H9 (cell line): Measurements from ENCODE around the gene B3GALNT2. TPM values are rescaled to one million over a fixed set of nuclear protein-coding genes. Genes with fewer than 3 reads are reported as not detected.

Source experiments
- DNase-seq: peaks from one replicate; pipeline ENCODE4 v3.0.0-alpha.2; 2017
- H2AFZ ChIP-seq: one replicate; pipeline ENCODE4 v1.6.1; 2013; ENCODE audit warnings: mild to moderate bottlenecking, low read length, control low read depth, moderate library complexity
- H2AK5ac ChIP-seq: 2 replicates; pipeline ENCODE4 v1.6.1; 2013; ENCODE audit warnings: low read length, control low read depth, mixed read lengths; ENCODE audit not compliant: insufficient read length
- H2BK120ac ChIP-seq: one replicate; pipeline ENCODE4 v1.6.1; 2013; ENCODE audit warnings: low read depth, mild to moderate bottlenecking, low read length, control low read depth, inconsistent platforms; ENCODE audit not compliant: poor library complexity, severe bottlenecking
- H2BK12ac ChIP-seq: 2 replicates; pipeline ENCODE4 v1.6.1; 2013; ENCODE audit warnings: low read length, control low read depth, mixed read lengths, low read depth; ENCODE audit not compliant: insufficient read length
- H2BK15ac ChIP-seq: 2 replicates; pipeline ENCODE4 v1.6.1; 2013; ENCODE audit warnings: low read depth, low read length, control low read depth
- H2BK20ac ChIP-seq: one replicate; pipeline ENCODE4 v1.6.1; 2013; ENCODE audit warnings: low read depth, mild to moderate bottlenecking, low read length, control low read depth, inconsistent platforms; ENCODE audit not compliant: poor library complexity, severe bottlenecking
- H2BK5ac ChIP-seq: 2 replicates; pipeline ENCODE4 v1.6.1; 2013; ENCODE audit warnings: low read length, control low read depth, mixed read lengths; ENCODE audit not compliant: insufficient read length
- H3K14ac ChIP-seq: 2 replicates; pipeline ENCODE4 v1.6.1; 2013; ENCODE audit warnings: low read length, control low read depth; ENCODE audit not compliant: insufficient read depth
- H3K18ac ChIP-seq: 2 replicates; pipeline ENCODE4 v1.6.1; 2013; ENCODE audit warnings: low read depth, mild to moderate bottlenecking, mixed read lengths, low read length, control low read depth; ENCODE audit not compliant: insufficient read length
- H3K23ac ChIP-seq: 2 replicates; pipeline ENCODE4 v1.6.1; 2013; ENCODE audit warnings: low read length, control low read depth, mixed read lengths, low read depth; ENCODE audit not compliant: insufficient read length
- H3K23me2 ChIP-seq: 2 replicates; pipeline ENCODE4 v1.6.1; 2013; ENCODE audit warnings: low read depth, mild to moderate bottlenecking, mixed read lengths, low read length, control low read depth; ENCODE audit not compliant: insufficient read length, poor library complexity, severe bottlenecking
- H3K27ac ChIP-seq: 2 replicates; pipeline ENCODE4 v1.5.1; 2013; ENCODE audit warnings: low read length, control low read depth, mixed read lengths, low read depth; ENCODE audit not compliant: insufficient read length
- H3K27me3 ChIP-seq: 2 replicates; pipeline ENCODE4 v1.6.1; 2013; ENCODE audit warnings: low read length, control low read depth, inconsistent platforms; ENCODE audit not compliant: insufficient read depth
- H3K4ac ChIP-seq: 2 replicates; pipeline ENCODE4 v1.6.1; 2013; ENCODE audit warnings: low read depth, mild to moderate bottlenecking, control low read depth, inconsistent platforms, low read length, moderate library complexity
- H3K4me1 ChIP-seq: 2 replicates; pipeline ENCODE4 v1.6.1; 2013; ENCODE audit warnings: low read length, control low read depth, inconsistent platforms; ENCODE audit not compliant: insufficient read depth
- H3K4me2 ChIP-seq: 2 replicates; pipeline ENCODE4 v1.6.1; 2013; ENCODE audit warnings: low read length, control low read depth, mixed read lengths; ENCODE audit not compliant: insufficient read length, insufficient read depth
- H3K56ac ChIP-seq: 2 replicates; pipeline ENCODE4 v1.6.1; 2013; ENCODE audit warnings: low read depth, mild to moderate bottlenecking, mixed read lengths, low read length, control low read depth; ENCODE audit not compliant: insufficient read length
- H3K79me1 ChIP-seq: 2 replicates; pipeline ENCODE4 v1.6.1; 2013; ENCODE audit warnings: low read depth, mild to moderate bottlenecking, moderate library complexity, low read length, control low read depth, inconsistent platforms; ENCODE audit not compliant: insufficient read depth, poor library complexity, severe bottlenecking
- H3K79me2 ChIP-seq: 2 replicates; pipeline ENCODE4 v1.6.1; 2013; ENCODE audit warnings: low read length, control low read depth, inconsistent platforms; ENCODE audit not compliant: insufficient read depth
- H3K9ac ChIP-seq: 2 replicates; pipeline ENCODE4 v1.6.1; 2013; ENCODE audit warnings: low read length, control low read depth, mixed read lengths; ENCODE audit not compliant: insufficient read length; ENCODE audit errors: extremely low read depth
- H3K9me3 ChIP-seq: one replicate; pipeline ENCODE4 v1.6.1; 2013; ENCODE audit warnings: low read depth, low read length, inconsistent platforms; ENCODE audit not compliant: control insufficient read depth
- H3T11ph ChIP-seq: one replicate; pipeline ENCODE4 v1.6.1; 2013; ENCODE audit warnings: mild to moderate bottlenecking, low read length, control low read depth, inconsistent platforms
- H4K20me1 ChIP-seq: one replicate; pipeline ENCODE4 v1.6.1; 2013; ENCODE audit not compliant: control insufficient read depth, insufficient read length, insufficient read depth
- H4K5ac ChIP-seq: 2 replicates; pipeline ENCODE4 v1.6.1; 2013; ENCODE audit warnings: low read depth, mild to moderate bottlenecking, mixed read lengths, low read length, control low read depth; ENCODE audit not compliant: insufficient read length
- H4K8ac ChIP-seq: replicated peaks from 2 replicates; pipeline ENCODE4 v1.6.1; 2013; ENCODE audit warnings: low read length, control low read depth, mixed read lengths, low read depth; ENCODE audit not compliant: insufficient read length
- H4K91ac ChIP-seq: 2 replicates; pipeline ENCODE4 v1.6.1; 2013; ENCODE audit warnings: low read depth, mild to moderate bottlenecking, moderate library complexity, mixed read lengths, low read length, control low read depth; ENCODE audit not compliant: insufficient read length
- H3K27ac Mint-ChIP-seq, 3 experiments: 2 replicates in 2 of 3; 3 replicates in 1 of 3; pipeline ENCODE4 v1.8.0; 2020 to 2021; ENCODE audit warnings: mixed read lengths in 3 of 3, mild to moderate bottlenecking in 1 of 3, moderate library complexity in 1 of 3
- H3K27me3 Mint-ChIP-seq: 2 replicates; pipeline ENCODE4 v1.8.0; 2021; ENCODE audit warnings: low read depth, mild to moderate bottlenecking, moderate library complexity, mixed read lengths
- H3K36me3 Mint-ChIP-seq, 3 experiments: 2 replicates in 2 of 3; 3 replicates in 1 of 3; pipeline ENCODE4 v1.8.0; 2020 to 2021; ENCODE audit warnings: low read depth in 3 of 3, mixed read lengths in 3 of 3; ENCODE audit not compliant: insufficient read depth in 1 of 3
- H3K4me1 Mint-ChIP-seq, 2 experiments: 2 replicates each; pipeline ENCODE4 v1.8.0; 2020; ENCODE audit warnings: mixed read lengths in 2 of 2
- H3K4me3 Mint-ChIP-seq, 2 experiments: 2 replicates in 1 of 2; 3 replicates in 1 of 2; pipeline ENCODE4 v1.8.0; 2020 to 2021; ENCODE audit warnings: mild to moderate bottlenecking in 2 of 2, mixed read lengths in 2 of 2, moderate library complexity in 1 of 2
- H3K9me3 Mint-ChIP-seq, 2 experiments: 2 replicates in 1 of 2; 3 replicates in 1 of 2; pipeline ENCODE4 v1.8.0; 2020; ENCODE audit warnings: mild to moderate bottlenecking in 2 of 2, mixed read lengths in 2 of 2, moderate library complexity in 1 of 2
- CTCF ChIP-seq: fragments of 200-600 bp; sonication (generic); conservative IDR thresholded peaks from 3 replicates; pipeline ENCODE4 v1.8.0; 2021; ENCODE audit warnings: antibody characterized with exemption, mild to moderate bottlenecking
- WGBS: extraction: QIAGEN DNeasy Blood & Tissue Kit; methylation state at CpG from one replicate; pipeline ENCODE4 v1.1.7; 2013; ENCODE audit warnings: missing lambda C conversion rate, low lambda C conversion rate, mixed read lengths; ENCODE audit not compliant: insufficient read length; ENCODE audit errors: extremely low coverage; 5-methylcytosine and 5-hydroxymethylcytosine counted together
- total RNA-seq: library from RNA; stranded (reverse); gene quantifications from 2 replicates; pipeline ENCODE4 v1.2.1, GENCODE V29; 2021

The B3GALNT2 gene
- total RNA-seq, 1 experiment from 2014 or later, result 27.8 TPM

GRCh38 chr1:235403593-235403992 lies 100.7 kb downstream of the B3GALNT2 start:
- Mint-ChIP-seq H3K4me1 (peaks cover 3 to 4% of the 10 kb centered on the region in 2 experiments; a peak in 2 of 4 replicates), H3K36me3 (peaks cover 5 to 13% (median 11%) of the 10 kb centered on the region in 3 experiments; a peak in 5 of 7 replicates), H3K27me3 (no peaks in the 10 kb centered on the region), H3K9me3 (no peaks in the 10 kb centered on the region), H3K4me3 (no peak overlapping the region), H3K27ac (no peak overlapping the region; a peak in 1 of 7 replicates)
- Histone ChIP-seq H4K91ac (no peak overlapping the region), H2BK20ac (no peak overlapping the region), H4K5ac (no peak overlapping the region), H2BK12ac (no peak overlapping the region), H4K8ac (no peak overlapping the region), H3K4me1 (no peaks in the 10 kb centered on the region; the same call in 1 of the 2 replicates), H2BK120ac (no peak overlapping the region), H3K79me1 (peaks cover 4% of the 10 kb centered on the region), H2BK15ac (no peak overlapping the region), H3K14ac (no peak overlapping the region), H4K20me1 (no peaks in the 10 kb centered on the region), H3K79me2 (no peaks in the 10 kb centered on the region), H3K18ac (no peak overlapping the region), H3K4ac (no peak overlapping the region), H3K4me2 (no peak overlapping the region), H3T11ph (no peak overlapping the region), H3K27ac (no peak overlapping the region), H2AK5ac (no peak overlapping the region), H3K56ac (no peak overlapping the region), H3K23ac (no peak overlapping the region), H3K9me3 (no peaks in the 10 kb centered on the region), H2AFZ (no peak overlapping the region), H2BK5ac (no peak overlapping the region), H3K27me3 (no peaks in the 10 kb centered on the region), H3K9ac (no peak overlapping the region), H3K23me2 (no peaks in the 10 kb centered on the region)
- no CpG with 5 or more reads among the region's 1 CpG for WGBS
- no peak for DNase-seq
- TF ChIP-seq CTCF, result no peak
